Kidney epithelial cell (primary cell): ENCODE measurements around the gene NAA38. TPM values are rescaled to one million over a fixed set of nuclear protein-coding genes. Genes with fewer than 3 reads are reported as not detected.

ENCODE experiments used
- DNase-seq: peaks from one replicate; pipeline ENCODE4 v3.0.0-alpha.2; 2010; ENCODE audit warnings: low read depth
- H3K27me3 ChIP-seq: 2 replicates; pipeline ENCODE4 v1.6.0; 2011; ENCODE audit warnings: low read length; ENCODE audit not compliant: control insufficient read depth, insufficient read depth
- H3K36me3 ChIP-seq: 2 replicates; pipeline ENCODE4 v1.5.1; 2011; ENCODE audit warnings: low read length; ENCODE audit not compliant: control insufficient read depth, insufficient read depth
- H3K4me3 ChIP-seq: 2 replicates; pipeline ENCODE4 v1.5.1; 2011; ENCODE audit warnings: low read depth, mild to moderate bottlenecking, control low read depth, low read length
- CTCF ChIP-seq: IDR thresholded peaks from 2 replicates; pipeline ENCODE4 v1.5.1; 2011; ENCODE audit warnings: mild to moderate bottlenecking, moderate library complexity, low read length, control low read depth, inconsistent platforms; ENCODE audit not compliant: insufficient read depth, poor library complexity, severe bottlenecking
- total RNA-seq: library from RNA; depleted of rRNA; stranded (reverse); fragments of >200 nt; gene quantifications from 2 replicates; pipeline ENCODE4 v1.2.3, GENCODE V29; 2015

The NAA38 gene
- total RNA-seq, 1 donor from 2014 or later, result 51.0 TPM

DNA sequence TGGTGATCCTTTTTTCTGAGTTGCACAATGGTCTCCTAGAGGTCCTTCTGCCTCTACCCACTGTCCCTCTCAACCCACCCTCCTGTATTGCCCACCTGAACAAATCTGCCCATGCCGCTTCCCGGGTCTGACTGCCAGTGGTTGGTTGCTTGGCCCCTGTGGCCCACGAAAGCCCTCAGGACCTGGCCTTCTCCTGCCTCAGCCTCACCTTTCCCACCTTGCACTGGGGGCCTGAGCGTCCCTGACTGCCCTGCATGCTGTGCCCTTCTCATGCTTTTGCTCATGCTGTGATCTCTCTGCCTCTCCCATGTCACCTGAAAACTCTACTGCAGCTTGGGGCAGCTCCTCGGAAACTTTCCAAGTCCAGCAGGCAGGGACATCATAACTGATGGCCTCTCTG lies 37.1 kb downstream of the NAA38 start:
- Histone ChIP-seq H3K4me3 (no peak overlapping the region), H3K36me3 (no peaks in the 10 kb centered on the region), H3K27me3 (peaks cover 12% of the 10 kb centered on the region)
- no peak for DNase-seq
- TF ChIP-seq CTCF, result no peak

GRCh38 chr17:7818746-7819645 lies 38.4 kb downstream of the NAA38 start:
- no peaks in the 10 kb centered on the region for H3K36me3 ChIP-seq
- no peak for TF ChIP-seq CTCF

GRCh38 chr17:7818026-7818425 lies 39.3 kb downstream of the NAA38 start:
- no peaks in the 10 kb centered on the region for H3K36me3 ChIP-seq
- TF ChIP-seq CTCF, result no peak
- peaks cover 12% of the 10 kb centered on the region for H3K27me3 ChIP-seq
- H3K4me3 ChIP-seq, result no peak overlapping the region
- no peak for DNase-seq

More at GRCh38 chr17:7818746-7819645, 38.4 kb downstream of the NAA38 start:
- Histone ChIP-seq H3K4me3 (no peak overlapping the region), H3K27me3 (peaks cover 12% of the 10 kb centered on the region)
- DNase-seq, result no peak

DNA sequence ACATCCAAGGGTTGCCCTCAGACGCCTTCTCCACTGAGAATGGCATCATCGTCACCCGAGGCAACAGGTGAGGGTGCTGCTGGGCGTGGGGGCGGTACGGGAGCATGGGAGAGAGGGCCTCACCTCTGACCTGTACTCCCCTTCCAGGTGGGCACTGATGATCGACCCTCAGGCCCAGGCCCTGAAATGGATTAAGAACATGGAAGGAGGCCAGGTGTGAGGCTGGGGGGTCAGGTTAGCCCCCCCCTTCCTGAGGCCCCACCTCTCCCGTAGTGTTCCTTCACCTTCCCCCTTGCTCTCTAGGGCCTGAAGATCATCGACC lies 39.8 kb downstream of the NAA38 start:
- DNase-seq, result no peak
- Histone ChIP-seq H3K4me3 (no peak overlapping the region), H3K27me3 (peaks cover 12% of the 10 kb centered on the region), H3K36me3 (no peaks in the 10 kb centered on the region)
- TF ChIP-seq CTCF, result no peak

DNA sequence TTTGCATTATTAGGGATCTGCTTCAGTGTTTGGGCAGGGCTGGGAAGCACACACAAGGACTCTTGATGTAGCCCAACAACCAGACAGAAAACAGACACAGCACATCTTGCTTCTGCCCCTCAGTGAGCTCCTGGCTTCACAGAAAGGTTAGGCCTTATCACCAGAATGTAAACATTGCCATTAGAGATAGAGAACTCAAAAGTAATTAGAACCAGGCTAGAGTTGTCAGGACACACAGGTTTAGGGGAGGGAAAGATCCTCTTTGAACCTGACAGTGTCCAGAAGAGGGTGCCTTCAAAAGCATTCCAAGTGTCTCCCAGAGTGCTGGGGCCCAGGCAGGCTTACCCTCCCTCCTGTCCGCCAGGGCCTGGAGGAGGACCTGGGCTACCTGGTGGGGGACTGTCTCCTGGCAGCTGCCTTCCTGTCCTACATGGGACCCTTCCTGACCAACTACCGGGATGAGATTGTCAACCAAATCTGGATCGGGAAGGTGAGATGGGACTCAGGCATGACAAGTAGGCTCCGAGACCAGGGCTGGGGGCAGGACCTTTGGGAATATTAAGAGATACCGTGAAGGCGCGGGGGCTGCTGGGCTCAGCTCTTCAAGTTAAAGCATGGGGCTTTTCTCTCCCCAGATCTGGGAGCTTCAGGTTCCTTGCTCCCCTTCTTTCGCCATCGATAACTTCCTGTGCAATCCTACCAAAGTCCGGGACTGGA lies 40.3 kb downstream of the NAA38 start:
- no peaks in the 10 kb centered on the region for H3K36me3 ChIP-seq
- no peak for TF ChIP-seq CTCF
- H3K27me3 ChIP-seq, result peaks cover 12% of the 10 kb centered on the region
- no peak for DNase-seq
- no peak overlapping the region for H3K4me3 ChIP-seq
